Measurements from ENCODE around the gene RHEB. TPM values are rescaled to one million over a fixed set of nuclear protein-coding genes. Genes with fewer than 3 reads are reported as not detected.

The RHEB gene
- total RNA-seq, 1 donor from 2014 or later, result 68.6 TPM

DNA sequence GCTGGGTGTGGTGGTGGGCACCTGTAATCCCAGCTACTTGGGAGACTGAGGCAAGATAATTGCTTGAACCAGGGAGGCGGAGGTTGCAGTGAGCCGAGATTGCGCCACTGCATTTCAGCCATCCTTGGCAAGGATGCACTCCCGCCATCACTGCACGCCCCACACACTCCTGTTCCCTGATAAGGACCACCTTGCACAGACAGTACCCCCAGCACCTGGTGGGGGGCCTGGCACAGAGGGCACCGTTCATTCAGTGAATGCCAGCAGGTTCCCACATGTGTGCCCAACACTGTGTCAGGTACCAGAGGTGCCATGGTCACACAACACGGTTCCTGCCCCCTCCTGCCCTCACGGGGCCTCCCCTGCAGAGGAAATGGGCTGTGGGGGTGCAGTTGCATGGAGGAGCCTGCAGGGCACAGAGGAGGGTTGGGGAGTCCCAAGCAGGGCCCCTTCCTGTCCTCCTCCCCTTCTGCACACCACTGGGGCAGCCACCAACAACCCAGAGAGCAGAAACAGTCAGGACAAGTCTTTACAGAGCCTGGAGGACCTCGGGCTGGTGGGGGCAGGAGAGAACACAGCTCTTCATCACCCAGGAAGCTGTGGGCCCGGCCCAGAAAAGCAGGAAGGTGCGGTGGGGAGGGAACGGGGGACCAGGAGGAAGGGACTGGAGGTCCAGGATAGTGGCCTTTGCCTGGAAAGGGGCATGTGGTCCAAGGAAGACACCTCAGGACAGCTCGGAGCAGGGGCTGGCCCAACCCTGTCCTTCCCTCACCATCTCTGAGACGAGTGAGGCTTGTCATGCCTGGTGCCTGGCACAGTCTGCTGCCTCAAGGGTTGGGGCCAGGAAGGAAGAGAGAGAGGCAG lies 86.8 kb downstream of the RHEB start:
- no peak for DNase-seq (ENCODE audit: low spot score in 2 of 2)
- H3K4me1 ChIP-seq, result peaks cover 17 to 32% of the 10 kb centered on the region in 2 donors
- no peaks in the 10 kb centered on the region for H3K27me3 ChIP-seq
- no peak overlapping the region for H3K27ac ChIP-seq
- H3K36me3 ChIP-seq, result no peaks in the 10 kb centered on the region
- intact Hi-C loops (cut with DNase I), result no loop called here
- H3K9me3 ChIP-seq, result no peaks in the 10 kb centered on the region
- TF ChIP-seq, protein P1, sequence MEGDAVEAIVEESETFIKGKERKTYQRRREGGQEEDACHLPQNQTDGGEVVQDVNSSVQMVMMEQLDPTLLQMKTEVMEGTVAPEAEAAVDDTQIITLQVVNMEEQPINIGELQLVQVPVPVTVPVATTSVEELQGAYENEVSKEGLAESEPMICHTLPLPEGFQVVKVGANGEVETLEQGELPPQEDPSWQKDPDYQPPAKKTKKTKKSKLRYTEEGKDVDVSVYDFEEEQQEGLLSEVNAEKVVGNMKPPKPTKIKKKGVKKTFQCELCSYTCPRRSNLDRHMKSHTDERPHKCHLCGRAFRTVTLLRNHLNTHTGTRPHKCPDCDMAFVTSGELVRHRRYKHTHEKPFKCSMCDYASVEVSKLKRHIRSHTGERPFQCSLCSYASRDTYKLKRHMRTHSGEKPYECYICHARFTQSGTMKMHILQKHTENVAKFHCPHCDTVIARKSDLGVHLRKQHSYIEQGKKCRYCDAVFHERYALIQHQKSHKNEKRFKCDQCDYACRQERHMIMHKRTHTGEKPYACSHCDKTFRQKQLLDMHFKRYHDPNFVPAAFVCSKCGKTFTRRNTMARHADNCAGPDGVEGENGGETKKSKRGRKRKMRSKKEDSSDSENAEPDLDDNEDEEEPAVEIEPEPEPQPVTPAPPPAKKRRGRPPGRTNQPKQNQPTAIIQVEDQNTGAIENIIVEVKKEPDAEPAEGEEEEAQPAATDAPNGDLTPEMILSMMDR (IDR thresholded peaks at IDR 0.05), result no peak
- no peak overlapping the region for H3K4me3 ChIP-seq

DNA sequence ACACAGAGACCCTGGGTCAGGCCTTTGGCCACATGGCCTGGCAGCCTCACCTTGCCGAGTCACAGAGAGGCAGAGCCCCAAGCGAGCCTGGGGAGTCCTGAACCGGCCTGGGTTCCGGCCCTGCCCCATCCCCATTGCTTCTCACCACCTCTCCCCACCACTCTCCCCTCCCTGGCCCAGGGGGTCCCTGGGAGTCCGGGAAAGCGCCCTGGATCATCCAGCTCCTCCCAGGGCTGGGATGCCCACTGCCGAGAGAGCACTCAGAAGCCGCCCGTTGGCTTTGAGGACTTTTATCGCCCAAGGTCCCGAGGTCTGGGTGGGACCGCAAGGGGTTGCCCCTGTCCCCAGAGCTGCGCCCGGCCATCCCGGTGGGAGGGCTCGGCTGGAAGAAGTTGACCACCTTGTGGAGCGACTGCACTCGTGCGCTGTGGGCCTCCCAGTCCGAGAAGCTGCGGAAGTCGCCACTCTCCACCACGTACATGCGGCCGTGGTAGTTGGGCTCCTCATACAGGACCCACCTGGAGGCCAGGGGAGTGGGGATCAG lies 87.9 kb downstream of the RHEB start:
- Histone ChIP-seq H3K36me3 (no peaks in the 10 kb centered on the region), H3K27ac (no peak overlapping the region), H3K27me3 (no peaks in the 10 kb centered on the region), H3K4me3 (no peak overlapping the region), H3K4me1 (peaks cover 19 to 35% of the 10 kb centered on the region in 2 donors), H3K9me3 (no peaks in the 10 kb centered on the region)
- DNase-seq (ENCODE audit: low spot score in 2 of 2), result no peak
- intact Hi-C loops (cut with DNase I), result no loop called here
- TF ChIP-seq, protein P1 (IDR thresholded peaks at IDR 0.05), result no peak

DNA sequence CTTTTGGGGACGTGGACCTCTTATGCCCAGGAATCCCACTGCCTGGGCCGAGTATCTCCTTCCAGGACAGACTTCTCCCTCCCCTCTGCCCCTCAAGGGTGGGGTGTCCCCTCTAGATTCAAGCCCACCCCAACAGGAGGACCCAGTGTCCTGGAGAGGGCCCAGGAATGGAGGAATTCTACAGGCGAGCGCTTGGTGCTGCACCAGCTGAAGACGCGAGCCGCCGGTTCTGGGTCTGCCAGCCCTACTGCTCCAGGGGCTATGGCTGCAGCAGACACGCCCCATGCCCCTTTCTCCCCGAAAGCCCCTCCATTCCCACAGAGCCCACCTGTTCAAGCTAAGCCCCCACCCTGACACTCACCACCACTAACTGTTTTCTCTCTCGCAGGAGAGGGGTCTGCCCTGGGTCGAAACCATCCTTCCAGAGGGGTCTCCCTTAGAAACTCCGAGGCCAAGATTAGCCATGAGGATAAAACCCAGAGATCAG lies 88.4 kb downstream of the RHEB start:
- Histone ChIP-seq H3K4me3 (no peak overlapping the region), H3K36me3 (no peaks in the 10 kb centered on the region), H3K9me3 (no peaks in the 10 kb centered on the region), H3K27me3 (no peaks in the 10 kb centered on the region), H3K27ac (no peak overlapping the region), H3K4me1 (peaks cover 17 to 34% of the 10 kb centered on the region in 2 donors)
- DNase-seq (ENCODE audit: low spot score in 2 of 2), result no peak
- intact Hi-C loops (cut with DNase I), result no loop called here
- TF ChIP-seq, protein P1 (IDR thresholded peaks at IDR 0.05), result no peak

DNA sequence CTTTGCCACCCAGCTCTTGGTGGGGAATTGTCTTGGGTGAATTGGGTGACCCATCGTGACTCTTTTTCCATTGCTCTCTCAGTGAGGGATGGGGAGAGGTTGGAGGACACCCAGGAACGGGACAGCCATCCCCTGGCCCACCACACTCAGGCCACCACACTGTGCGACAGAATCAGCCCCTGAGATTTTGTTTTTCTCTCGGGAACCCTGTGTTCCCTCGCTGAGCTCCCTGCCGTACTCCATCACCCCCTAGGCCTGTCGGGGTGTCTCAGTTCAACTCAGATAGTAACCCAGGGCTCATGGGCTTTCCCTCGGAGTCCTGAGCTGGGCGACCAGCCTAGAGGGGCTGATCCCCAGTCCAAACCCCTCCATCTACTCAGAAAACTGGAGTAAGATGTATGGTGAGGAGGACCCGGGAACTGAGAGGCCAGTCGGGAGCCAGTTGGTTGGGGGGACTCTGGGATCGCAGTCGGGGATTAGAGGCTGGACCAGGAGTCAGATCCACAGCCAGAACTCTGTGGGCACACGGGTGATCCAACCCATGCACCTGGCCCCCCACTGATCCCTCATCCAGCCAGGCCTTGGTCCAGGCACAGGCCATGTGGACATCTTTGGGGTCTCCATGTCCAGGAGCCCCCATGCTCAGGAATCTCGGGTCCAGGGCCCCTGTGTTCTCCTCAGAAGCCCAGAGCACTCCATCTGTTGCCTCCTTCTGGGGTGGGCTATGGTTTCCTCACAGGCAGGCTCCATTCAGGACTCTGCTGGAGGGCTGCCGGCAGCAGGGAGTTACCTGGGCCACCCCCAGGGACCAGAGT lies 89.1 kb downstream of the RHEB start:
- intact Hi-C loops (cut with DNase I), result no loop called here
- Histone ChIP-seq H3K36me3 (no peaks in the 10 kb centered on the region), H3K4me3 (no peak overlapping the region), H3K4me1 (peaks cover 17 to 32% of the 10 kb centered on the region in 2 donors), H3K27ac (peak overlapping the region in 1 of 2 donors; percentile 12), H3K9me3 (no peaks in the 10 kb centered on the region), H3K27me3 (no peaks in the 10 kb centered on the region)
- DNase-seq (ENCODE audit: low spot score in 2 of 2), result no peak
- TF ChIP-seq, protein P1 (IDR thresholded peaks at IDR 0.05), result no peak

DNA sequence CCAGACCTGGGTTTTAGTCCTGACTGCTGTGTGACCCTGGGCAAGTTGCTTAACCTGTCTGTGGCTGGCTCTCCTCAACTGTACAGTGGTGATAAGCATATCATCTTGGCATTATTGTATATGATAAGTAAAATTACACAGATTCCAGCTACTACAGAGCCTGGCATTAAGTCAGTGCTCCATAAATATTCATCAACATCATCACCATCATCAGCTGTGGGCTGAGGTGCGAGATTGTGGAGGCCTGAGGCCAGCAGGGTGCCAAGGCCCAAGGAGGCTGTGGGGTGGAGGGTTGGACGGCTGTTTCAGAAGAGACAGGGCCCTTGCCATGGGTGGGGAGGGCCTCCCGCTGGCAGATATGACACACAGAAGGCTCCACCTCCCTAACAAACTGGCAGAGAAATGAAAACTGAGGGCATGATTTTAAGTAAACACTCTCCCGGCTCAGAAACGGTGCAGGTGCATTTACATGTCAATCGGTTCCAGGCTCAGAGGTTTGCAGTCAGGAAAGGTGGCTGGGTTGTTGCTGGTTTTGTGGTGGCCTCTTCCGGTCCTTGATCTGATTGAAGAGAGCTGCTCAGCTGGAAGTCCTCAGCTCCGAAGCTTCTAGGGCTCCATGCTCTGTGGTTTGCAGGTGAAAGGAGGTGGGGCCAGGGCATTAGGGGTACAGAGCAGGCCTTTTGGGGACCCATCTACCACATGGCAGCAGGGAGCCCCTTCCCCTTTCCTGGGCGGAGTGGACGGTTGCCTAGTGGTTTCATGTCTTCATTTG lies 89.9 kb downstream of the RHEB start:
- Histone ChIP-seq H3K4me1 (peaks cover 17 to 24% of the 10 kb centered on the region in 2 donors), H3K27me3 (no peaks in the 10 kb centered on the region), H3K9me3 (no peaks in the 10 kb centered on the region), H3K4me3 (no peak overlapping the region), H3K36me3 (no peaks in the 10 kb centered on the region), H3K27ac (peak overlapping the region; percentile 12 to 54)
- intact Hi-C loops (cut with DNase I), result no loop called here
- TF ChIP-seq, protein P1 (IDR thresholded peaks at IDR 0.05), result no peak
- DNase-seq (ENCODE audit: low spot score in 2 of 2), result no peak
